Measurements from ENCODE around the gene NANOG.
"Not testable (repeated sequence)": the region's sequence is repeated elsewhere in the genome, so short reads cannot be mapped to it uniquely, and the experiment has no call there.

Gene NANOG

DNA sequence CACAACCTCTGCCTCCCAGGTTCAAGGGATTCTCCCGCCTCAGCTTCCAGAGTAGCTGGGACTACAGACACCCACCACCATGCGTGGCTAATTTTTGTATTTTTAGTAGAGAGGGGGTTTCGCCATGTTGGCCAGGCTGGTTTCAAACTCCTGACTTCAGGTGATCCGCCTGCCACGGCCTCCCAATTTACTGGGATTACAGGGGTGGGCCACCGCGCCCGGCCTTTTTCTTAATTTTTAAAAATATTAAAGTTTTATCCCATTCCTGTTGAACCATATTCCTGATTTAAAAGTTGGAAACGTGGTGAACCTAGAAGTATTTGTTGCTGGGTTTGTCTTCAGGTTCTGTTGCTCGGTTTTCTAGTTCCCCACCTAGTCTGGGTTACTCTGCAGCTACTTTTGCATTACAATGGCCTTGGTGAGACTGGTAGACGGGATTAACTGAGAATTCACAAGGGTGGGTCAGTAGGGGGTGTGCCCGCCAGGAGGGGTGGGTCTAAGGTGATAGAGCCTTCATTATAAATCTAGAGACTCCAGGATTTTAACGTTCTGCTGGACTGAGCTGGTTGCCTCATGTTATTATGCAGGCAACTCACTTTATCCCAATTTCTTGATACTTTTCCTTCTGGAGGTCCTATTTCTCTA lies at the start of gene NANOG:
Gene NANOG (plus strand): TSS at position 519 of the 645 bp plus-strand sequence. CDS start 213 bp downstream, outside the sequence.
- DNase-seq (ENCODE audit: low read depth in 2 of 2): not testable (repeated sequence)

GRCh38 chr12:7747246-7747645 lies 42.0 kb upstream of the NANOG start, which contains the start of gene CLEC4C:
Gene CLEC4C (minus strand): TSS chr12:7747375. CDS start chr12:7747348, 27 bp downstream.
- DNase-seq (ENCODE audit: low read depth in 2 of 2): no peak

DNA sequence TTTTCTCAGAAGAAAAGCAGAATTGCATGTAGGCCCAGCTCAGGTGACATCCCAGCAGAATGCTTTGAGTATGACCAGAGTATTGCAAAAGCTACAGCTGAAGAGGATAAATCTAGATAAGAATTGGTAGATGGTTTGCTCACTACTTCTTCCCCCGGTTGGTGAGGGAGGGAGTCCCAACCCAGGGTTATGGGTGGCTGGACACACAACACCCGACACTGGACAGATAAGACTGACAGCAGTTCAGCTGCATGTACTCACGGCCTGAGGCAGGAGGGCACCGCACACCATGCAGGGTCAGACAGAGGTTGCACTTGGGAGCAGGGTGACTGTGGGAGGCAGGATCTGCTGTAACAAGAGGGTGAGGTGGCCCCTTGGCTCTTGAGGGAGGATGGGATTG lies 40.4 kb upstream of the NANOG start:
- DNase-seq (ENCODE audit: low read depth in 2 of 2): no peak

DNA sequence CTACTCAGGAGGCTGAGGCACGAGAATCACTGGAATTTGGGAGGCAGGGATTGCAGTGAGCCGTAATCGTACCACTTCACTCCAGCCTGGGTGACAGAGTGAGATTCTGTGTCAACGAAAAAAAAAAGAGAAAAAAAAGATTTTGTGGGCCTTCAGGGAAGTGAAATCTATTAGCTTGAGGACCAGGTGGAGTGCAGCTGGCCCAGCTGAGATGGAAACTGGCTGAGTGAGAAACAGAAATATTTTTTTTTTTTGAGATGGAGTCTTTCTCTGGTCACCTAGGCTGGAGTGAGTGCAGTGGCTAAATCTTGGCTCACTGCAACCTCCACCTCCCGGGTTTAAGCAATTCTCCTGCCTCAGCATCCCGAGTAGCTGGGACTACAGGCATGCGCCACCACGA lies 39.8 kb upstream of the NANOG start:
- DNase-seq (ENCODE audit: low read depth in 2 of 2): no peak

- no peak for DNase-seq (ENCODE audit: low read depth in 2 of 2)
These were observed 38.9 kb upstream of the NANOG start for GRCh38 chr12:7750350-7750749.

DNA sequence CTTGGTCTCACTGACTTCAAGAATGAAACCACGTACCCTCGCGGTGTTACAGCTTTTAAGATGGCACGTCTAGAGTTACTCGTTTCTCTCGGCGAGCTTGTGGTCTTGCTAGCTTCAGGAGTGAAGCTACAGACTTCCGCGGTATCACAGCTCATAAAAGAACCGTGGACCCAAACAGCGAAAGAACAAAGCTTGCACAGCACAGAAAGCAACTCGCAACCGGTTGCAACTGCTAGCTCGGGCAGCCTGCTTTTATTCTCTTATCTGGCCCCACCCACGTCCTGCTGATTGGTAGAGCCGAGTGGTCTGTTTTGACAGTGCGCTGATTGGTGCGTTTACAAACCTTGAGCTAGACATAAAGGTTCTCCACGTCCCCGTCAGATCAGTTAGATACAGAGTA lies 37.8 kb upstream of the NANOG start:
- no peak for DNase-seq (ENCODE audit: low read depth in 2 of 2)

- not testable (repeated sequence) for DNase-seq (ENCODE audit: low read depth in 2 of 2)
These were observed 37.0 kb upstream of the NANOG start for GRCh38 chr12:7751941-7752922.

- DNase-seq (ENCODE audit: low read depth in 2 of 2): peak in 1 of 2 donors; percentile 2
These were observed 33.5 kb upstream of the NANOG start for GRCh38 chr12:7755668-7756067.

DNA sequence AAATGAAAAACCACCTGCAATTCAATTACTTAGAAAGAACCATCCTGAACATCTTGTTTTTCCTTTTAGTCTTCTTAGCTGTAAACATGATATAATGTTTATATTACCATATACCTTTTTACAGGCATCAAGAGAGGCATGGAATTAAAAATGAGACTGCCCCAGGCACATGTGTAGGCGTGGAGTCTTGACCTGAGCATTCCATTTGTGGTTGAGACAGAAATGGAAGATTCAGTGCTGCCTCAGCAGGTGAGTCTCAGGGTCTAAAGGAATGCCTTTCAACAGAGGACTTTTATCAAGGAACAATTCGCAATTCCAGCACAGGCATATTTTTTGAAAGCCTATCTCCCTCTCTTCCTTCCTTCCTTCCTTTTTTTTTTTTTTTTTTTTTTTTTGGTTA lies 32.2 kb upstream of the NANOG start:
- DNase-seq (ENCODE audit: low read depth in 2 of 2): no peak

GRCh38 chr12:7758766-7759140 lies 30.4 kb upstream of the NANOG start:
- DNase-seq (ENCODE audit: low read depth in 2 of 2): no peak

DNA sequence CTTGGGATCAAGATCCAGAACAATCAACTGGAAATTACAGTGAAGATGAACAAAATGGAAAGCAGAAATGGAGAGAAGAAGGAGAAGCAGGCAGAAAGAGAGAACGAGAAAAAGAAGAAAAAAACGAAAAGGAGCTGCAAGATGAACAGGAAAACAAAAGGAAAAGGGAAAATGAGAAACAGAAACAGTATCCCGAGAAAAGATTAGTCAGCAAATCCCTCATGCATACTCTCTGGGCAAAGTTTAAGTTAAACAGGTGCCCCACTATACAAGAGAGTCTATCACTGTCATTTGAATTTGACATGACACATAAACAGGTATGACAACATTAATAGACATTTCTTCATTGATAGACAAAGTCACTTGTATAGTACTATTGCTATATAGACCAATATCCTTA lies 19.2 kb upstream of the NANOG start:
- DNase-seq (ENCODE audit: low read depth in 2 of 2): no peak

GRCh38 chr12:7781274-7781673 lies 7.9 kb upstream of the NANOG start:
- DNase-seq (ENCODE audit: low read depth in 2 of 2): no peak

DNA sequence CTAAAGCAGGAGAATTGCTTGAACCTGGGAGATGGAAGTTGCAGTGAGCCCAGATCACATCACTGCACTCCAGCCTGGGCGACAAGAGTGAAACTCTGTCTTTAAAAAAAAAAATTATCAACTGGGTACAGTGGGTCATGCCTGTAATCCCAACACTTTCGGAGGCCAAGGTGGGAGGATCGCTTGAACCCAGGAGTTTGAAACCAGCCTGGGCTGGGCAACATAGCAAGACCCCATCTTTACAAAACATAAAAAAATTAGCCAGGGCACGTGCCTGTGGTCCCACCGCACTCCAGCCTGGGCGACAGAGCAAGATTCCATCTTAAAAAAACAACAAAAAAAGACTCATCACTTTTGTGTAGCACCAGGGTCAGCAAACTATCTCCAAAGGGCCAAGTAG lies 7.1 kb upstream of the NANOG start:
- DNase-seq (ENCODE audit: low read depth in 2 of 2): no peak

GRCh38 chr12:7783433-7783832 lies 5.8 kb upstream of the NANOG start:
- not testable (repeated sequence) for DNase-seq (ENCODE audit: low read depth in 2 of 2)

DNA sequence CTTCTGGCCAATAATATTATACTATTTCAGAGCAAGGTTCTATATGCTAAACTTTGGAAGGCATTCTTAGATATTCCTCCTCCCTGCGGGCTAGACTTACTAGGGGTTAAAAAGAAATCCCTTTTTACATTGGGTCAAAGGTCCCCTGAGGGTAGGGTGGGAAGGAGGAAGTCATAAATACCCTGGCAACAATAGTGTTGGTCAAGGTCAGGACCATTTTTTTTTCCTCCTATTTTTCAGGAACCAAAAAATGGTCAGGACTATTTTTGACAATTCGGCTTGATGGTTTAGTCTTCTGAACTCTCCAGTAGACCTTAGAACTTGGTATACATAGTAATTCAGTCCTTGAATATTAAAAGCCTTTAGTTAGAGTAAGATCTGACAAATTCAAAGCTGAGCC lies 4.5 kb upstream of the NANOG start:
- no peak for DNase-seq (ENCODE audit: low read depth in 2 of 2)

- DNase-seq (ENCODE audit: low read depth in 2 of 2): no peak
These were observed 1.5 kb upstream of the NANOG start for GRCh38 chr12:7787574-7788293.

GRCh38 chr12:7788294-7788660 lies 925 bp upstream of the NANOG start:
- DNase-seq (ENCODE audit: low read depth in 2 of 2): no peak

DNA sequence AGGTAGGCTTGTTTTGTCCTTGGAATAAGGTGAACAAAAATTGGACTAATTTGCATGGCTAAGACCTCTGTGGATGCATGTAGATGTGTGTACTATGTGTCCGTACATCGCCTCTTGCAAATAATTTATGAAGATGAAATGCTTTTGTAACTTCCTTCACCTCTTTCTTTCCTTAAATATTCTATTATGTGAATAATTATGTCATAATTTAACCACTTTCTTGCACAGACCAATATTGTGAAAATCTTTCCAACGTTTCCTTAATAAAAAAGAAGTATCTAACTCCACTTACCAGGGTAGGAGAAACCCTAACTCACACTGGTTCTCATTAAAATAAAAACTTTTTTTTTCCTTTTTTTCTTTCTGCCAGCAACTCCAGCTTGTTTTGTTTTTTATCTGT lies 4.0 kb downstream of the NANOG start:
- no peak for DNase-seq (ENCODE audit: low read depth in 2 of 2)

DNA sequence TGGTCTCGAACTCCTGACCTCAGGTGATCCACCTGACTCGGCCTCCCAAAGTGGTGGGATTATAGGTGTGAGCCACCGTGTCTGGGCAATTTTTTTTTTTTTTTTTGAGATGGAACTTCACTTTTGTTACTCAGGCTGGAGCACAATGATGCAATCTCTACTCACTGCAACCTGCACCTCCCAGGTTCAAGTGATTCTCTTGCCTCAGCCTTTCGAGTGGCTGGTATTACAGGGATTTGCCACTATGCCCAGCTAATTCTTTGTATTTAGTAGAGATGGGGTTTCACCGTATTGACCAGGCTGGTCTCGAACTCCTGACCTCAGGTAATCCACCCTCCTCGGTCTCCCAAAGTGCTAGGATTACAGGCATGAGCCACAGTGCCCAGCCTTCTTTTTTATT lies 8.1 kb downstream of the NANOG start:
- DNase-seq (ENCODE audit: low read depth in 2 of 2): not testable (repeated sequence)

- DNase-seq (ENCODE audit: low read depth in 2 of 2): no peak
These were observed 8.6 kb downstream of the NANOG start for GRCh38 chr12:7797698-7798398.

DNA sequence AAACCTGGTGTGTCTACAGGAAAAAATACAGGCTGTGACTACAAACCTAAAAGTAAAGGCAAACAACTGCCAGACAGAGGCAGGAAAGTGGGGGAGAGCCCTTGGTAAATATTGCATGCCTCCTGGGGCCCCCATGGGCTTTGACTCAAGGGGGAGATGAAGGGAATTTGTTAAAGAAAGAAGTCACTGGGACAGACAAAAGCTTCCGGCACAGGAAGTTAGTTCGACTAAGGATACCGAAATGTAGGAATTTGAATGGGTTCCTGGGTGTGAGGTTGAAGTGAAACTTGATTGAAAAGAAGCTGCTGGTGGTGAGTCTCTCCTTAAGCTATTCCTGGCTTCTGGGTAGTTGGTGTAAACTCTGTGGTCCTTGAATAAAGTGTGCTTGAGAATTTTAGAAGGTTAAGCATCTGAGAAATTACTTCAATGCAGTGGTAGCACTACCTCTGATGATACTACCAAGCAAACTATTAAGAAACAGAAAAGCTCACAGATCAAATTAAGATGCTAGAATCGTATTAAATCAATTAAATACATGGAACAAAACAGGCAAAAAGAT lies 9.6 kb downstream of the NANOG start:
- DNase-seq (ENCODE audit: low read depth in 2 of 2): not testable (repeated sequence)
